ENCODE results near the gene INTS3. TPM values are rescaled to one million over a fixed set of nuclear protein-coding genes. Genes with fewer than 3 reads are reported as not detected.

INTS3 gene
- total RNA-seq, 4 donors from 2014 or later = 31.4 to 55.3 (median 43.5) TPM

DNA sequence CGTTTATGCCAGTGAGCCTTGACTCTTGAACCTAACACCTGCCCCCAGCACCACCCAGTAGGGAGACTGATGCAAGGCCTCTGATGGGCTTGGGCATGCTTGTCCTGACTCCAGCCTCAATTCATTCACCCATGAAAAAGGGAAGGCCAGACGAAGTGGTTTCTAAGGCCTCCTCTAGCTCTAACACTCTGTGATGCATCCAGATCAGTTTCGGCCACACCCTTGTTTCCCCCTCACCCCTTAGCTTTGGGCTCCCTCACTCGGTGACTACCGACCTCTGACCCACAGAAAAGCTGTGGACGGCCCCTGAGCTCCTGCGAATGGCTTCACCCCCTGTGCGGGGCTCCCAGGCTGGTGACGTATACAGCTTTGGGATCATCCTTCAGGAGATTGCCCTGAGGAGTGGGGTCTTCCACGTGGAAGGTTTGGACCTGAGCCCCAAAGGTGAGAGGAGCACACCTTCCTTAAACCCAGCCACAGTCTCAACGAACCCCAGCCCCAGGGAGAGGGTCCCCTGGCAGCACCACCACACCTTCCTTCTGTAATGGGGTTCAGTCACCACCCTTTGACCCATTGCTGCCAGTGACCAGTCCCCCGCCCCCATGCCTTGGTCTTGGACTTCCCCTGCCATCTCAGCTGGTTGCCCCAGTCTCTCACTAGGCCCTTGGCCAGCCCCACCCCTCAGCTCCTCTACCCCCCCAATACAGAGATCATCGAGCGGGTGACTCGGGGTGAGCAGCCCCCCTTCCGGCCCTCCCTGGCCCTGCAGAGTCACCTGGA, 40.3 kb upstream of the INTS3 start:
- no peak overlapping the region for H3K4me3 ChIP-seq
- 70 to 87% methylated on average over 5 of the region's 16 CpGs for WGBS, 2 donors (ENCODE audit: low coverage in 1 of 2)

DNA sequence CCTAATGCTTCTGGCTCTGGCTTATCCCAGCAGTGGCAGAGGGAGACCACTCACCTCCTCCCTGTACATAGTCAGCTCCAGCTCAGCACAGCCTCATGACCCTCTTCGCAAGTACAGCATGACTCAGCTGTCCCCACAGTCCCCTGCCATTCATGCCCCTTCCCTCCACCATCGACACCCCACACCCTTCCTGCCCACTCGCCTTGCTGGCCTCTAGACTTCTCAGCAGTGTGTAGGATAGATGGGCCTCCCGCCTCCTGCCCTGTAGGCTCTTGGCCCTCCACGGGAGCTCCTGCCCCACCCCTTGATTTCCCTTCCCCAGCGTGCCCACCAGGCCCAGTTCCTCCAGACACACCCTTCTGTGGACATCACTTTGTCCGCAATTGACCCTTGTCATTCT, 39.6 kb upstream of the INTS3 start:
- WGBS, 2 donors (ENCODE audit: low coverage in 1 of 2) = 81 to 84% methylated on average over 5 to 7 of the region's 7 CpGs
- Histone ChIP-seq H3K27ac (no peak overlapping the region), H3K4me1 (no peaks in the 10 kb centered on the region), H3K36me3 (peaks cover 0 to 49% of the 10 kb centered on the region in 2 donors), H3K4me3 (no peak overlapping the region), H3K27me3 (no peaks in the 10 kb centered on the region), H3K9me3 (no peaks in the 10 kb centered on the region)
- TF ChIP-seq, protein P1, sequence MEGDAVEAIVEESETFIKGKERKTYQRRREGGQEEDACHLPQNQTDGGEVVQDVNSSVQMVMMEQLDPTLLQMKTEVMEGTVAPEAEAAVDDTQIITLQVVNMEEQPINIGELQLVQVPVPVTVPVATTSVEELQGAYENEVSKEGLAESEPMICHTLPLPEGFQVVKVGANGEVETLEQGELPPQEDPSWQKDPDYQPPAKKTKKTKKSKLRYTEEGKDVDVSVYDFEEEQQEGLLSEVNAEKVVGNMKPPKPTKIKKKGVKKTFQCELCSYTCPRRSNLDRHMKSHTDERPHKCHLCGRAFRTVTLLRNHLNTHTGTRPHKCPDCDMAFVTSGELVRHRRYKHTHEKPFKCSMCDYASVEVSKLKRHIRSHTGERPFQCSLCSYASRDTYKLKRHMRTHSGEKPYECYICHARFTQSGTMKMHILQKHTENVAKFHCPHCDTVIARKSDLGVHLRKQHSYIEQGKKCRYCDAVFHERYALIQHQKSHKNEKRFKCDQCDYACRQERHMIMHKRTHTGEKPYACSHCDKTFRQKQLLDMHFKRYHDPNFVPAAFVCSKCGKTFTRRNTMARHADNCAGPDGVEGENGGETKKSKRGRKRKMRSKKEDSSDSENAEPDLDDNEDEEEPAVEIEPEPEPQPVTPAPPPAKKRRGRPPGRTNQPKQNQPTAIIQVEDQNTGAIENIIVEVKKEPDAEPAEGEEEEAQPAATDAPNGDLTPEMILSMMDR (IDR thresholded peaks at IDR 0.05) = no peak
- TF ChIP-seq POLR2AphosphoS5 (IDR thresholded peaks at IDR 0.05) (no peak), POLR2A (IDR thresholded peaks at IDR 0.05) (no peak), EP300 (IDR thresholded peaks at IDR 0.05) (no peak)
- no peak for ATAC-seq

More for the DNA sequence above, 40.3 kb upstream of the INTS3 start:
- H3K4me1 ChIP-seq = no peaks in the 10 kb centered on the region
- TF ChIP-seq POLR2AphosphoS5 (IDR thresholded peaks at IDR 0.05) (no peak), EP300 (IDR thresholded peaks at IDR 0.05) (no peak), POLR2A (IDR thresholded peaks at IDR 0.05) (no peak)
- TF ChIP-seq, protein P1 (IDR thresholded peaks at IDR 0.05) = no peak
- ATAC-seq = no peak
- no peaks in the 10 kb centered on the region for H3K9me3 ChIP-seq
- no peak overlapping the region for H3K27ac ChIP-seq
- peaks cover 0 to 56% of the 10 kb centered on the region in 2 donors for H3K36me3 ChIP-seq
- no peaks in the 10 kb centered on the region for H3K27me3 ChIP-seq

DNA sequence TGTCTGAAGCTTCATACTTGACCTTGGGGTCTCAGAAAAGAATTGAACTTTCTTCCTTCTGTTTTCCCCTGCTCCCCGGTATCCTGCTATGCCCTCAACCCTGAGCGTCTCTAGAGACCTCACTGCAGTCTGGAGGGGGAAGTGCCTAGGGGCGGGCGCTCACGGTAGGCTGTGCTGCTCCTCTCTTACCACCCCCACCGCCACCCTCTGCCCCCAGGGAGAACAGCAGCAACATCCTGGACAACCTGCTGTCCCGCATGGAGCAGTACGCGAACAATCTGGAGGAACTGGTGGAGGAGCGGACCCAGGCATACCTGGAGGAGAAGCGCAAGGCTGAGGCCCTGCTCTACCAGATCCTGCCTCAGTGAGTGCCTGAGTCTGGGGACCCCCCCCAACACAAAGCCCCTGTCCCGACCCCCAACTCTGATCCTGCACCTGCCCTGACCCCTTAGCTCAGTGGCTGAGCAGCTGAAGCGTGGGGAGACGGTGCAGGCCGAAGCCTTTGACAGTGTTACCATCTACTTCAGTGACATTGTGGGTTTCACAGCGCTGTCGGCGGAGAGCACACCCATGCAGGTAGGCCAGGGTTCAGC, 39.0 kb upstream of the INTS3 start:
- TF ChIP-seq EP300 (IDR thresholded peaks at IDR 0.05) (no peak), POLR2AphosphoS5 (IDR thresholded peaks at IDR 0.05) (no peak), POLR2A (IDR thresholded peaks at IDR 0.05) (no peak)
- TF ChIP-seq, protein P1 (IDR thresholded peaks at IDR 0.05) = no peak
- Histone ChIP-seq H3K9me3 (no peaks in the 10 kb centered on the region), H3K27ac (no peak overlapping the region), H3K4me3 (no peak overlapping the region), H3K36me3 (peaks cover 0 to 45% of the 10 kb centered on the region in 2 donors), H3K27me3 (no peaks in the 10 kb centered on the region), H3K4me1 (no peaks in the 10 kb centered on the region)
- no peak for ATAC-seq
- WGBS, 2 donors (ENCODE audit: low coverage in 1 of 2) = 88 to 100% methylated on average over 1 to 8 of the region's 18 CpGs

DNA sequence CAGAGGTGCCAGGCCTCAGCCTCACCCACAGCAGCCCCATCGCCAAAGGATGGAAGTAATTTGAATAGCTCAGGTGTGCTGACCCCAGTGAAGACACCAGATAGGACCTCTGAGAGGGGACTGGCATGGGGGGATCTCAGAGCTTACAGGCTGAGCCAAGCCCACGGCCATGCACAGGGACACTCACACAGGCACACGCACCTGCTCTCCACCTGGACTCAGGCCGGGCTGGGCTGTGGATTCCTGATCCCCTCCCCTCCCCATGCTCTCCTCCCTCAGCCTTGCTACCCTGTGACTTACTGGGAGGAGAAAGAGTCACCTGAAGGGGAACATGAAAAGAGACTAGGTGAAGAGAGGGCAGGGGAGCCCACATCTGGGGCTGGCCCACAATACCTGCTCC, 34.4 kb upstream of the INTS3 start:
- H3K27ac ChIP-seq = no peak overlapping the region
- TF ChIP-seq POLR2AphosphoS5 (IDR thresholded peaks at IDR 0.05) (no peak), EP300 (IDR thresholded peaks at IDR 0.05) (no peak), POLR2A (IDR thresholded peaks at IDR 0.05) (no peak)
- TF ChIP-seq, protein P1 (IDR thresholded peaks at IDR 0.05) = no peak
- H3K4me3 ChIP-seq = no peak overlapping the region
- no peaks in the 10 kb centered on the region for H3K9me3 ChIP-seq
- no peak for ATAC-seq
- no peaks in the 10 kb centered on the region for H3K27me3 ChIP-seq
- peaks cover 0 to 17% of the 10 kb centered on the region in 2 donors for H3K36me3 ChIP-seq
- WGBS, 2 donors (ENCODE audit: low coverage in 1 of 2) = no CpG with 5 or more reads among the region's 4 CpGs
- peaks cover 0 to 19% (median 16%) of the 10 kb centered on the region in 3 donors for H3K4me1 ChIP-seq

Measured in gastroesophageal sphincter (tissue), 4 donors.